Upper lobe of right lung (tissue), 1 donor: ENCODE measurements around the gene PLCB3. TPM values are rescaled to one million over a fixed set of nuclear protein-coding genes. Genes with fewer than 3 reads are reported as not detected.

Experiments used
- ATAC-seq: fragments of 200-7000 bp; cut with Tn5 transposase; one replicate; pipeline ENCODE4 v1.9.1; 2020; ENCODE audit warnings: mild to moderate bottlenecking, moderate library complexity
- DNase-seq: peaks from one replicate; pipeline ENCODE4 v3.0.0-alpha.2; 2020
- H3K27ac ChIP-seq: fragments of 200-600 bp; one replicate; pipeline ENCODE4 v1.8.0; 2022
- H3K27me3 ChIP-seq: fragments of 200-600 bp; one replicate; pipeline ENCODE4 v1.8.0; 2022; ENCODE audit warnings: mild to moderate bottlenecking
- H3K36me3 ChIP-seq: fragments of 200-600 bp; one replicate; pipeline ENCODE4 v1.8.0; 2022
- H3K4me1 ChIP-seq: fragments of 200-600 bp; one replicate; pipeline ENCODE4 v1.8.0; 2022
- H3K4me3 ChIP-seq: fragments of 200-600 bp; one replicate; pipeline ENCODE4 v1.8.0; 2022; ENCODE audit warnings: mild to moderate bottlenecking
- H3K9me3 ChIP-seq: fragments of 200-600 bp; one replicate; pipeline ENCODE4 v1.8.0; 2022
- intact Hi-C: fragments of 100-400 bp; cut with DNase I; formaldehyde crosslinking; loops from one replicate; pipeline ENCODE4 v1.11.0; 2022
- total RNA-seq: library from RNA; stranded (reverse); fragmentation: NEBNext Ultra II Directional; extraction: Animal tissue kit (Norgen Biotek cat#: 25700); gene quantifications from one replicate; pipeline ENCODE4 v1.2.1, GENCODE V29; 2021
- TF ChIP-seq, protein P1 (sequence below): fragments of 200-600 bp; IDR thresholded peaks from one replicate; pipeline ENCODE4 v1.8.0; 2022; ENCODE audit warnings: antibody characterized with exemption
- donor health status: DM: no; HTN: yes; CAD: no; lungs with severe emphysema.

Gene PLCB3
- total RNA-seq, 1 donor from 2014 or later, result 32.4 TPM

DNA sequence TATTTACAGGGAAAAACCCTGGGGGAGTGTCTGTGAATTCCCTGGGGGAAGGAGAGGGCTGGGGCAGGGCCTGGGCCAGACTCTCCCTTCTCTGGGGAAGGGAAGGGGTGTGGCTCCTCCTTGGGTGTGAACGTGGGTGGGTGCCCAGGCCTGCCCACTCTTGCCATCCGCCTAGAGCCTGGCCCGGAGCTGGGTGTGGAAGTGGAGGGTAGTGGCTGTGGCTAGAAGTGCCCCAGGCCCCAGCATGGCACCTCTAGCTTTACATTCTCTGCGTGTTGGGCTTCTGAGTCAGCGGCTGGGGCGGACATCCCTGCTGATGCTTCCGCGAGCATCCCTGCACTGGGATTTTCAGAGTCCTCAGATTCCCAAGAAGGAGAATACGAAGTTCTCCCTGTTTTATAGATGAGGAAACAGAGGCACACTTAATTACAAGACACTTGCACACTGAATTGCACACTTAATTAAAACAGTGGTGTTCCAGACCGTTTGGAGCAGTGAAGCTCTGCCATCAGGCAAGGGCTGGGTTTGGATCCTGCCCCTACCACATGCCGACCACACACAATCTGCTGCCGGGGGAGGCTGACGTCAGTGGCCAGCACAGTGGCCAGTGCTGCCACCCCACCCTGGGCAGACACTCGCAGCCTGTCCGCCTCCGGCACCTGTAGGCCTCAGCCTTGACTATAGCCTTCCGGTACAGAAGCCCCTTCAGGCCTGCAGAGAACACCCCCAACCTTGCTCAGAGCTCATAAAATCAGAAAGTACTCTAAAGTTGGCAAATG, 25.5 kb downstream of the PLCB3 start:
- no peak for DNase-seq
- peaks cover 30% of the 10 kb centered on the region for H3K36me3 ChIP-seq
- peaks cover 11% of the 10 kb centered on the region for H3K4me1 ChIP-seq
- no peak overlapping the region for H3K27ac ChIP-seq
- TF ChIP-seq, protein P1, sequence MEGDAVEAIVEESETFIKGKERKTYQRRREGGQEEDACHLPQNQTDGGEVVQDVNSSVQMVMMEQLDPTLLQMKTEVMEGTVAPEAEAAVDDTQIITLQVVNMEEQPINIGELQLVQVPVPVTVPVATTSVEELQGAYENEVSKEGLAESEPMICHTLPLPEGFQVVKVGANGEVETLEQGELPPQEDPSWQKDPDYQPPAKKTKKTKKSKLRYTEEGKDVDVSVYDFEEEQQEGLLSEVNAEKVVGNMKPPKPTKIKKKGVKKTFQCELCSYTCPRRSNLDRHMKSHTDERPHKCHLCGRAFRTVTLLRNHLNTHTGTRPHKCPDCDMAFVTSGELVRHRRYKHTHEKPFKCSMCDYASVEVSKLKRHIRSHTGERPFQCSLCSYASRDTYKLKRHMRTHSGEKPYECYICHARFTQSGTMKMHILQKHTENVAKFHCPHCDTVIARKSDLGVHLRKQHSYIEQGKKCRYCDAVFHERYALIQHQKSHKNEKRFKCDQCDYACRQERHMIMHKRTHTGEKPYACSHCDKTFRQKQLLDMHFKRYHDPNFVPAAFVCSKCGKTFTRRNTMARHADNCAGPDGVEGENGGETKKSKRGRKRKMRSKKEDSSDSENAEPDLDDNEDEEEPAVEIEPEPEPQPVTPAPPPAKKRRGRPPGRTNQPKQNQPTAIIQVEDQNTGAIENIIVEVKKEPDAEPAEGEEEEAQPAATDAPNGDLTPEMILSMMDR, result no peak
- H3K4me3 ChIP-seq, result no peak overlapping the region
- peak; percentile 63 for ATAC-seq
- intact Hi-C loops, result no loop called here
- no peaks in the 10 kb centered on the region for H3K9me3 ChIP-seq
- no peaks in the 10 kb centered on the region for H3K27me3 ChIP-seq

DNA sequence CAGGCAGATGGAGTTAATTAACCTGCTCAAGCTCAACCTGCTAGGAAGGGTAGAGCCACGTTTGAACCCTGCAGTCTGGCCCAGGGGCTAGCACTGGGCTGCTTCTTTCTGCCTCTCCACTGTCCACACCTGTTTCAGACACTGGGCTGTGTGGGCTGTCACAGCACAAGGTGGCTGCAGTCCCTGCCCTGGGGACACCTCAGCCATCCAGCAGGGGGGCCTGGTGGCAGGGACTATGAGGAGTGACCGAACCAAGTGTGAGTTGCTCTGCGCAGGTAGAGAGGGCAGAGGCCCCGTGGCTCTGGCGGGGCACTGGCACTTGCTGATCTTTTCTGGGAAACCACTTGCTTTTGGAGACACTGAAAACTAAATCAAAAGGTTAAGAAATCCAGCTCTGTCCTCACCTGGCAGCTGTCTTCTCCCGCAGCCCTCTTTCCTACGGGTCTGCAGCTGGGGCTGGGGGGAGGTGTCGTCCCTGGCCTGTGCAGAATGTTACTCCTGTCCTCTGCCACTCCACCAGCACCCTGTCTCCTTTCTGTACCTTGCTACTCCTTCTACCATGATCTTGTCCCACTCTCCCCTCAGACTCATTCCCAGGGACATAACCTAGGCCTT, 27.4 kb downstream of the PLCB3 start:
- TF ChIP-seq, protein P1, result no peak
- no peaks in the 10 kb centered on the region for H3K9me3 ChIP-seq
- no peak overlapping the region for H3K4me3 ChIP-seq
- ATAC-seq (no peak), DNase-seq (no peak)
- intact Hi-C loops, result no loop called here
- no peak overlapping the region for H3K27ac ChIP-seq
- H3K27me3 ChIP-seq, result no peaks in the 10 kb centered on the region
- peaks cover 16% of the 10 kb centered on the region for H3K4me1 ChIP-seq
- peaks cover 38% of the 10 kb centered on the region for H3K36me3 ChIP-seq

DNA sequence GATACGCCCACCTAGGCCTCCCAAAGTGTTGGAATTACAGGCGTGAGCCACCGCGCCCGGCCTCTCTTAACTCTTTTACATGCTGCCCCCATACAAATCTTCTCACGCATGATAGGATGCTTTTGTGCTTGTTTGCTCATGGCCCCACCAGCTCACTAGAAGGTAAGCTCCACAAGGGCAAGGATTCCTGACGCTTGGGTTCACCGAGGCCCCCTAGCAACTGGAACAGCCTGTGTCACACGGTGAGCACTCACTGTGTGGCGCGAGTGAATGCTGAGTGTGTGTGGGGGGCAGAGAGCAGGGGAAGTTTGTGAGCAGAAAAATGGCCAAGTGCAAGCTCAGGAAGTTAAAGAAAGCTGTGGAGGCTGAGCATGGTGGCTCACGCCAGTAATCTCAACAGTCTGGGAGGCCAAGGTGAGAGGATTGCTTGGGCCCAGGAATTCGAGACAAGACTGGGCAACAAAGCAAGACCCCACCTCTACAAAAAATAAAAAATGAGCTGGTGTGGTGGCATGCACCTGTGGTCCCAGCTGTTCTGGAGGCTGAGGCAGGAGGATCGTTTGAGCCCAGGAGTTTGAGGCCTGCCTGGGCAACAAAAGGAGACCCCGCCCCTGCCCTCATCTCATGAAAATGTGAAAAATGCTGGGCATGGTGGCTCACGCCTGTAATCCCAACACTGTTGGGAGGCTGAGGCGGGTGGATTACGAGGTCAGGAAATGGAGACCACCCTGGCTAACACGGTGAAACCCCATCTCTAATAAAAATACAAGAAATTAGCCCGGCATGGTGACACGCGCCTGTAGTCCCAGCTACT, 30.8 kb downstream of the PLCB3 start:
- Histone ChIP-seq H3K9me3 (no peaks in the 10 kb centered on the region), H3K4me3 (no peak overlapping the region), H3K27ac (no peak overlapping the region), H3K27me3 (no peaks in the 10 kb centered on the region), H3K36me3 (peaks cover 29% of the 10 kb centered on the region), H3K4me1 (peaks cover 27% of the 10 kb centered on the region)
- intact Hi-C loops, result no loop called here
- DNase-seq, result no peak
- TF ChIP-seq, protein P1, result no peak
- no peak for ATAC-seq

DNA sequence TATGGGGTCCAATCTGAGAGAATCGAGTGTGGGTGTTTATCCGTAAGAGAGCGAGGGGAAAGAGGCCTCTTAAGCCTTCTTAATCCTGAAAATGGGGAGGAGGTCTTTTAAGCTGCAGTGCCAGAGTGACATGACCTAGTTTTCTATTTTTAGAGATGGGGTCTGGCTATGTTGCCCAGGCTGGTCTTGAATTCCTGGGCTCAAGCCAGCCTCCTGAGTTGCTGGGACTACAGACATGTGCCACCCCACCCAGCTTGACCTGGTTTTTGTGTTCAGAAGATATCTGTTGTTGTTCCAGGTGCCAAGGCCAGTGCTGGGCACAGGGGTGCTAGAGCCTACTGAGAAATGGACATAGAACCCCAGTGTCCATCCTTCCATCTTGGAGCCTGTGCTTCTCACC, 31.8 kb downstream of the PLCB3 start:
- Histone ChIP-seq H3K27me3 (no peaks in the 10 kb centered on the region), H3K4me1 (peaks cover 27% of the 10 kb centered on the region), H3K4me3 (peak overlapping the region; percentile 96), H3K9me3 (no peaks in the 10 kb centered on the region), H3K36me3 (peaks cover 19% of the 10 kb centered on the region), H3K27ac (no peak overlapping the region)
- intact Hi-C loops, result no loop called here
- DNase-seq (no peak), ATAC-seq (no peak)
- TF ChIP-seq, protein P1, result no peak

DNA sequence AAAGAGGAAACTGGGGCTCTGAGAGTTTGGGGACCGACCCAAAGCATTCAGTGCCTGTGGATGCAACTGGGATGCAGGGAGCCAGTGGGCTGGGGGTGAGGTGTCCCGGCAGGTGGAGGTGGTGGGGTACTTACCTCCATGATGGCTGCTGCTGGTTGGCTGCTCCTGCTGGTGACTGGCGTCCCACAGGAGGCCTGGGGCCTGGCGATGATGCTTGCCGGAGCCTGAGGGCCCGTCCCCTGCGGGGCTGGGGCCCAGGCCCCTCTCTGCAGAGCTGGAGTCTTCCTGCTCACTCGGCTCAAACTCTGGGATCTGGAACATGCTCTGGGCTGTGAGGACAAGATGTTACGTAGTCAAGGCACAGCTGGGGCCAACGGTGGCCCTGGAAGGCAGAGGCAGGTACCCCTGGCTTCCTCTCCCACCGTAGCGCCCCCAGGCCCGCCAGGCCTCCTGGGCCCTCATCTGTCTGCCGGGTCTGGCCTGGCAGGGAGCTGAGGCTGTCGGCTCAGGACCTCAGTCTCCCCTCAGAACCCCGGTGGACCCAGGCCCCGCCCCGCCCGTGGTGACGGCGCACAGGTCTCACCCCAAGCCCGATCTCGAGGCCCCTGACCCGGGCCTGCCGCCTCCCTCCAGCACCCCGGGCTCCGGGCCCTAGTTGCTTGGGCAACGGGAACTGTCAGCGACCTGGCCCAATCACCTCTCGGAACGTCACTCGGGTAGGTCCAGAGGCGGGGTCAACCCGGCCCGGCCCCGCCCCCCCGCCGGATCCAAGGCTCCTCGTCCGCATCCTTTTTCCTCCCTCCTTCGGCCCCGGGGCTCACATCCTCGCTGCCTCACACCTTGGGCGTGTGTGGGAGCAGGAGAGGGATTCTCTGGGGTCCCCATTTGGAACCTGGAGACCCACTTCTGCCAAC, 33.0 kb downstream of the PLCB3 start, which contains the start of gene BAD:
BAD (minus strand) TSS at position 618 of the 914 bp plus-strand sequence; CDS start at position 321, 297 bp downstream.
- DNase-seq (peak; percentile 97), ATAC-seq (peak; percentile 94)
- peaks cover 10% of the 10 kb centered on the region for H3K36me3 ChIP-seq
- intact Hi-C loops, result no loop called here
- H3K9me3 ChIP-seq, result no peaks in the 10 kb centered on the region
- H3K27me3 ChIP-seq, result no peaks in the 10 kb centered on the region
- H3K4me1 ChIP-seq, result peaks cover 27% of the 10 kb centered on the region
- TF ChIP-seq, protein P1, result no peak
- peak within 1 kb of the TSS; percentile 95 for H3K27ac ChIP-seq
- peak within 1 kb of the TSS; percentile 96 for H3K4me3 ChIP-seq
